Epithelial cell of alveolus of lung (primary cell): ENCODE measurements around the gene C9orf50. TPM values are rescaled to one million over a fixed set of nuclear protein-coding genes. Genes with fewer than 3 reads are reported as not detected.

Experiments used
- total RNA-seq: library from RNA; depleted of rRNA; stranded (reverse); fragments of >200 nt; gene quantifications from 2 replicates; pipeline ENCODE4 v1.2.1, GENCODE V29; 2015

C9orf50 gene
- 0.13 TPM in 1 of 2 replicates, not detected in the other for total RNA-seq

GRCh38 chr9:129620669-129621295 is at the start of gene C9orf50:
Gene C9orf50 (minus strand): TSS chr9:129621101. CDS start chr9:129620574, 527 bp downstream.

GRCh38 chr9:129665389-129665775 is 44.5 kb upstream of the C9orf50 start, which contains the start of gene PRRX2:
Gene PRRX2 (plus strand): TSS chr9:129665647. CDS start chr9:129665868, 221 bp downstream.

GRCh38 chr9:129641750-129642585 is 21.1 kb upstream of the C9orf50 start, which contains the start of gene ASB6:
Gene ASB6 (minus strand): TSS chr9:129642151. CDS start chr9:129641999, 152 bp downstream.

GRCh38 chr9:129626079-129626624 is 5.3 kb upstream of the C9orf50 start, which contains the start of gene NTMT1:
Gene NTMT1 (plus strand): TSS chr9:129626163. CDS start chr9:129632704, 6,541 bp downstream.

Other genes with a start within 250 kb of the C9orf50 start
- gene NTMT1, start 5.1 kb upstream of the C9orf50 start, total RNA-seq = 36.2 and 87.0 TPM in 2 replicates
- 26.5 and 32.2 TPM in 2 replicates for gene ASB6, start 21.1 kb upstream of the C9orf50 start, total RNA-seq
- 1.4 and 31.1 TPM in 2 replicates for gene PRRX2, start 44.5 kb upstream of the C9orf50 start, total RNA-seq
- 47.7 and 56.1 TPM in 2 replicates for gene PTGES, start 131.9 kb upstream of the C9orf50 start, total RNA-seq
- gene TOR1B, start 182.1 kb upstream of the C9orf50 start, total RNA-seq = 26.8 and 28.8 TPM in 2 replicates
- 50.1 and 75.2 TPM in 2 replicates for gene TOR1A, start 203.0 kb upstream of the C9orf50 start, total RNA-seq
- gene C9orf78, start 214.2 kb upstream of the C9orf50 start, total RNA-seq = 26.8 and 34.7 TPM in 2 replicates
- 12.5 and 24.0 TPM in 2 replicates for gene USP20, start 214.4 kb upstream of the C9orf50 start, total RNA-seq